Peyer's patch (tissue), 4 donors: Measurements from ENCODE around the gene SYCE1L. TPM values are rescaled to one million over a fixed set of nuclear protein-coding genes. Genes with fewer than 3 reads are reported as not detected.

Experiments used
- DNase-seq, 3 donors: peaks; one replicate each; pipeline ENCODE4 v3.0.0-alpha.2; 2017 to 2019
- H3K27ac ChIP-seq, 4 donors: fragments of 200-600 bp; sonication (generic); one replicate each; pipeline ENCODE4 v1.5.1; 2016 to 2019
- H3K27me3 ChIP-seq, 2 donors: fragments of 200-600 bp; sonication (generic); one replicate each; pipeline ENCODE4 v1.5.1; 2019
- H3K36me3 ChIP-seq, 3 donors: fragments of 200-600 bp; sonication (generic); one replicate each; pipeline ENCODE4 v1.5.1; 2016 to 2019
- H3K4me1 ChIP-seq, 4 donors: fragments of 200-600 bp; sonication (generic); one replicate each; pipeline ENCODE4 v1.5.1; 2016 to 2019
- H3K4me3 ChIP-seq, 4 donors: fragments of 200-600 bp; sonication (generic); 1 replicate in 3 of 4; 2 replicates in 1 of 4; pipeline ENCODE4 v1.5.1; 2016 to 2019; ENCODE audit warnings: mild to moderate bottlenecking in 1 of 4
- H3K9me3 ChIP-seq, 4 donors: fragments of 200-600 bp; sonication (generic); one replicate each; pipeline ENCODE4 v1.5.1; 2016 to 2019; ENCODE audit warnings: mild to moderate bottlenecking in 1 of 4
- CTCF ChIP-seq, 6 experiments: fragments of 450-650 bp in 4 of 6; fragments of 200-600 bp in 2 of 6; sonication (generic) in 1 of 6; IDR thresholded peaks; one replicate each; pipeline ENCODE4 v1.5.1; 2017 to 2019; ENCODE audit warnings: antibody characterized with exemption in 6 of 6, mild to moderate bottlenecking in 3 of 6, moderate library complexity in 1 of 6
- POLR2A ChIP-seq, 2 donors: fragments of 450-650 bp; IDR thresholded peaks; one replicate each; pipeline ENCODE4 v1.5.1; 2017; ENCODE audit warnings: antibody characterized with exemption in 2 of 2, mild to moderate bottlenecking in 2 of 2, moderate library complexity in 2 of 2
- total RNA-seq, 4 donors: library from RNA; depleted of rRNA; stranded (reverse); fragments of >200 nt; gene quantifications; one replicate each; pipeline ENCODE4 v1.1.0, GENCODE V29; 2016

The SYCE1L gene
- total RNA-seq, 4 donors from 2014 or later: 1.9 TPM; not detected in 3

GRCh38 chr16:77219437-77219836, 20.2 kb downstream of the SYCE1L start:
- Histone ChIP-seq H3K36me3 (no peaks in the 10 kb centered on the region), H3K4me3 (no peak overlapping the region)
- TF ChIP-seq CTCF (IDR thresholded peaks at IDR 0.05) (no peak), POLR2A (IDR thresholded peaks at IDR 0.05) (no peak)

GRCh38 chr16:77220427-77220826, 21.2 kb downstream of the SYCE1L start:
- Histone ChIP-seq H3K27ac (no peak overlapping the region), H3K9me3 (no peaks in the 10 kb centered on the region), H3K4me3 (no peak overlapping the region), H3K27me3 (no peaks in the 10 kb centered on the region), H3K36me3 (no peaks in the 10 kb centered on the region), H3K4me1 (no peaks in the 10 kb centered on the region)
- TF ChIP-seq POLR2A (IDR thresholded peaks at IDR 0.05) (no peak), CTCF (IDR thresholded peaks at IDR 0.05) (no peak)
- DNase-seq: no peak

More at GRCh38 chr16:77219437-77219836, 20.2 kb downstream of the SYCE1L start:
- DNase-seq: no peak
- Histone ChIP-seq H3K27ac (no peak overlapping the region), H3K27me3 (no peaks in the 10 kb centered on the region), H3K9me3 (no peaks in the 10 kb centered on the region), H3K4me1 (no peaks in the 10 kb centered on the region)

- H3K27ac ChIP-seq: no peak overlapping the region
- TF ChIP-seq POLR2A (IDR thresholded peaks at IDR 0.05): no peak
- TF ChIP-seq CTCF (IDR thresholded peaks at IDR 0.05): no peak
- H3K9me3 ChIP-seq: no peaks in the 10 kb centered on the region
- no peaks in the 10 kb centered on the region for H3K4me1 ChIP-seq
- no peak overlapping the region for H3K4me3 ChIP-seq
- H3K27me3 ChIP-seq: no peaks in the 10 kb centered on the region
- H3K36me3 ChIP-seq: no peaks in the 10 kb centered on the region
- no peak for DNase-seq
These were observed 22.3 kb downstream of the SYCE1L start for GRCh38 chr16:77221482-77221881.

GRCh38 chr16:77223184-77223583, 24.0 kb downstream of the SYCE1L start:
- no peak for DNase-seq
- Histone ChIP-seq H3K27ac (no peak overlapping the region), H3K4me3 (no peak overlapping the region), H3K27me3 (no peaks in the 10 kb centered on the region), H3K4me1 (no peaks in the 10 kb centered on the region), H3K36me3 (no peaks in the 10 kb centered on the region), H3K9me3 (no peaks in the 10 kb centered on the region)
- TF ChIP-seq CTCF (IDR thresholded peaks at IDR 0.05) (peak in 3 of 6 experiments; percentile 6 to 13 (median 8)), POLR2A (IDR thresholded peaks at IDR 0.05) (no peak)

GRCh38 chr16:77225182-77225581, 26.0 kb downstream of the SYCE1L start:
- no peaks in the 10 kb centered on the region for H3K9me3 ChIP-seq
- no peak overlapping the region for H3K27ac ChIP-seq
- no peaks in the 10 kb centered on the region for H3K36me3 ChIP-seq
- no peak for DNase-seq
- H3K4me3 ChIP-seq: no peak overlapping the region
- TF ChIP-seq CTCF (IDR thresholded peaks at IDR 0.05) (no peak), POLR2A (IDR thresholded peaks at IDR 0.05) (no peak)
- H3K27me3 ChIP-seq: no peaks in the 10 kb centered on the region
- H3K4me1 ChIP-seq: no peaks in the 10 kb centered on the region

- H3K4me1 ChIP-seq: no peaks in the 10 kb centered on the region
- no peaks in the 10 kb centered on the region for H3K27me3 ChIP-seq
- H3K9me3 ChIP-seq: no peaks in the 10 kb centered on the region
- no peak for TF ChIP-seq CTCF (IDR thresholded peaks at IDR 0.05)
- no peak for TF ChIP-seq POLR2A (IDR thresholded peaks at IDR 0.05)
- H3K4me3 ChIP-seq: no peak overlapping the region
- no peaks in the 10 kb centered on the region for H3K36me3 ChIP-seq
- H3K27ac ChIP-seq: no peak overlapping the region
- DNase-seq: no peak
These were observed 28.5 kb downstream of the SYCE1L start for GRCh38 chr16:77227745-77228144.
